Small intestine (tissue), 7 donors: ENCODE data around the gene LRRC42. TPM values are rescaled to one million over a fixed set of nuclear protein-coding genes. Genes with fewer than 3 reads are reported as not detected.

Source experiments
- DNase-seq, 2 donors: peaks; one replicate each; pipeline versions ENCODE4 v3.0.0 to v3.0.0-alpha.2; 2013
- FAIRE-seq: peaks from 2 replicates; lab custom pipeline; 2012; peaks lifted over from hg19 to GRCh38; lab: Jason Lieb, UNC
- H3K27ac ChIP-seq, 3 donors: one replicate each; pipeline ENCODE4 v1.5.1; 2013; ENCODE audit warnings: low read length in 2 of 3, mild to moderate bottlenecking in 2 of 3, control low read depth in 1 of 3, inconsistent platforms in 1 of 3, low read depth in 1 of 3, moderate library complexity in 1 of 3
- H3K27me3 ChIP-seq, 3 donors: one replicate each; pipeline ENCODE4 v1.6.1; 2013; ENCODE audit warnings: low read length in 3 of 3, inconsistent platforms in 1 of 3; ENCODE audit not compliant: control insufficient read depth in 3 of 3, insufficient read depth in 3 of 3
- H3K36me3 ChIP-seq, 3 donors: one replicate each; pipeline ENCODE4 v1.6.1; 2013; ENCODE audit warnings: low read length in 3 of 3, inconsistent platforms in 1 of 3, low read depth in 1 of 3, mild to moderate bottlenecking in 1 of 3, moderate library complexity in 1 of 3; ENCODE audit not compliant: control insufficient read depth in 3 of 3, insufficient read depth in 2 of 3
- H3K4me1 ChIP-seq, 3 donors: one replicate each; pipeline ENCODE4 v1.6.1; 2013; ENCODE audit warnings: low read length in 2 of 3, inconsistent platforms in 1 of 3, low read depth in 1 of 3, mild to moderate bottlenecking in 1 of 3, moderate library complexity in 1 of 3; ENCODE audit not compliant: control insufficient read depth in 3 of 3, insufficient read depth in 2 of 3
- H3K4me3 ChIP-seq, 3 donors: one replicate each; pipeline ENCODE4 v1.5.1; 2013; ENCODE audit warnings: low read length in 3 of 3, control low read depth in 1 of 3, inconsistent platforms in 1 of 3, low read depth in 1 of 3, mild to moderate bottlenecking in 1 of 3, moderate library complexity in 1 of 3
- H3K9me3 ChIP-seq, 2 donors: one replicate each; pipeline ENCODE4 v1.6.1; 2013; ENCODE audit warnings: low read depth in 1 of 2, low read length in 1 of 2; ENCODE audit not compliant: control insufficient read depth in 2 of 2, insufficient read depth in 1 of 2
- WGBS, 3 donors: extraction: QIAGEN DNeasy Blood & Tissue Kit; methylation state at CpG; one replicate each; pipeline ENCODE4 v1.1.7; 2013; 5-methylcytosine and 5-hydroxymethylcytosine counted together
- polyA plus RNA-seq, 4 donors: library from polyadenylated mRNA; stranded (reverse) in 3 of 4; unstranded in 1 of 4; fragments of 200-250 nt in 3 of 4; fragments of 120-200 nt in 1 of 4; gene quantifications; one replicate each; pipeline versions ENCODE4 v1.2.1 to v1.2.3, GENCODE V29; 2013
- donor health status: healthy with polysubstance abuse.
- donor health status: control.
- donor health status: control.
- donor health status: Bipolar disorder and iron deficiency.
- donor health status: healthy.

Gene LRRC42
- polyA plus RNA-seq, 4 donors: 11.2 to 29.7 (median 18.9) TPM

GRCh38 chr1:54016343-54017282, 70.5 kb downstream of the LRRC42 start:
- FAIRE-seq: no peak

More at GRCh38 chr1:54016343-54017282, 70.5 kb downstream of the LRRC42 start:
- WGBS, 3 donors: 43 to 53% (median 45%) methylated on average over 8 of the region's 8 CpGs
- Histone ChIP-seq H3K27ac (no peak overlapping the region), H3K36me3 (no peaks in the 10 kb centered on the region), H3K4me3 (no peak overlapping the region), H3K9me3 (no peaks in the 10 kb centered on the region), H3K27me3 (no peaks in the 10 kb centered on the region), H3K4me1 (peaks cover 0 to 34% (median 0%) of the 10 kb centered on the region in 3 donors)
- DNase-seq: peak; percentile 64 to 76

Other genes starting within 250 kb of the LRRC42 start
- under 1 TPM in 2 of 4 donors, not detected in 2; 0.19 to 0.50 TPM for gene GLIS1, start 207.2 kb upstream of the LRRC42 start, polyA plus RNA-seq
- gene NDC1, start 108.1 kb upstream of the LRRC42 start, polyA plus RNA-seq: 10 to 100 TPM in 2 of 4 donors, 1 to 10 TPM in 2; 1.1 to 20.2 (median 9.2) TPM
- 10 to 100 TPM; 19.0 to 26.2 (median 22.9) TPM for gene YIPF1, start 56.6 kb upstream of the LRRC42 start, polyA plus RNA-seq
- gene DIO1, start 52.2 kb upstream of the LRRC42 start, polyA plus RNA-seq: under 1 TPM in 1 of 4 donors, not detected in 3; 0.44 TPM
- 10 to 100 TPM; 18.0 to 31.3 (median 20.3) TPM for gene IFT25, start 651 bp upstream of the LRRC42 start, polyA plus RNA-seq
- under 1 TPM in 1 of 4 donors, not detected in 3; 0.92 TPM for gene LDLRAD1, start 71.8 kb downstream of the LRRC42 start, polyA plus RNA-seq
- gene TMEM59, start 106.9 kb downstream of the LRRC42 start, polyA plus RNA-seq: 100 to 1,000 TPM; 156 to 447 (median 212) TPM
- 1 to 10 TPM; 1.3 to 5.1 (median 1.9) TPM for gene TCEANC2, start 107.3 kb downstream of the LRRC42 start, polyA plus RNA-seq
- under 1 TPM in 1 of 4 donors, not detected in 3; 0.07 TPM for gene CDCP2, start 206.7 kb downstream of the LRRC42 start, polyA plus RNA-seq